IMR-90 (cell line): ENCODE measurements around the gene RMI1. TPM values are rescaled to one million over a fixed set of nuclear protein-coding genes. Genes with fewer than 3 reads are reported as not detected.

Experiments
- ATAC-seq: fragments of 200-7000 bp; cut with Tn5 transposase; 2 replicates; pipeline ENCODE4 v1.9.1; 2020; ENCODE audit warnings: low read depth, mild to moderate bottlenecking, moderate library complexity
- BruUV-seq: library from RNA; stranded (reverse); fragments of 400-500 nt; replicated peaks from 2 replicates; lab custom pipeline; 2021; lab: Mats Ljungman, UMichigan
- CTCF ChIA-PET: fragments of 300-600 bp; formaldehyde crosslinking; extraction: SDS; loops from one replicate; lab custom pipeline; 2021; ENCODE audit warnings: antibody characterized with exemption; lab: Yijun Ruan, JAX
- POLR2A ChIA-PET: fragments of 300-600 bp; sonication (Branson Sonifier 250); formaldehyde crosslinking; loops from one replicate; lab custom pipeline; 2022; ENCODE audit warnings: antibody characterized with exemption; ENCODE audit not compliant: unreplicated experiment; lab: Charles Lee
- DNase-seq: peaks from one replicate; pipeline ENCODE4 v3.0.0; 2013
- H2AFZ ChIP-seq: replicated peaks from 2 replicates; pipeline ENCODE3; 2013; ENCODE audit warnings: low read length, mild to moderate bottlenecking; ENCODE audit not compliant: poor library complexity
- H2AK5ac ChIP-seq: 2 replicates; pipeline ENCODE4 v1.6.1; 2013; ENCODE audit warnings: low read depth, low read length, inconsistent platforms
- H2AK9ac ChIP-seq: replicated peaks from 2 replicates; pipeline ENCODE3; 2013; ENCODE audit warnings: mild to moderate bottlenecking, low read depth, low read length, moderate library complexity; ENCODE audit not compliant: poor library complexity
- H2BK120ac ChIP-seq: 2 replicates; pipeline ENCODE4 v1.6.1; 2013; ENCODE audit warnings: low read depth, low read length, inconsistent platforms
- H2BK15ac ChIP-seq: 3 replicates; pipeline ENCODE4 v1.6.1; 2013; ENCODE audit warnings: low read depth, low read length, inconsistent platforms
- H2BK20ac ChIP-seq: 2 replicates; pipeline ENCODE4 v1.6.1; 2013; ENCODE audit warnings: low read depth, mild to moderate bottlenecking, inconsistent platforms, low read length, moderate library complexity
- H2BK5ac ChIP-seq: 2 replicates; pipeline ENCODE4 v1.6.1; 2013; ENCODE audit warnings: mild to moderate bottlenecking, low read depth, low read length, inconsistent platforms; ENCODE audit not compliant: poor library complexity, severe bottlenecking
- H3K14ac ChIP-seq: replicated peaks from 2 replicates; pipeline ENCODE4 v1.6.1; 2013; ENCODE audit warnings: low read depth, low read length, inconsistent platforms
- H3K18ac ChIP-seq: 2 replicates; pipeline ENCODE4 v1.6.1; 2013; ENCODE audit warnings: low read depth, low read length, control low read depth
- H3K23ac ChIP-seq: 2 replicates; pipeline ENCODE4 v1.6.1; 2013; ENCODE audit warnings: low read depth, low read length, inconsistent platforms
- H3K27ac ChIP-seq: 2 replicates; pipeline ENCODE4 v1.5.1; 2013; ENCODE audit warnings: mild to moderate bottlenecking, control low read depth, low read length; ENCODE audit not compliant: insufficient read depth
- H3K27me3 ChIP-seq: 2 replicates; pipeline ENCODE4 v1.6.1; 2013; ENCODE audit warnings: low read length; ENCODE audit not compliant: control insufficient read depth, insufficient read depth
- H3K36me3 ChIP-seq: 2 replicates; pipeline ENCODE4 v1.6.1; 2013; ENCODE audit warnings: low read length, mixed read lengths; ENCODE audit not compliant: control insufficient read depth, insufficient read depth
- H3K4ac ChIP-seq: 2 replicates; pipeline ENCODE4 v1.6.1; 2013; ENCODE audit warnings: low read depth, low read length, inconsistent platforms
- H3K4me1 ChIP-seq: 2 replicates; pipeline ENCODE4 v1.6.1; 2013; ENCODE audit warnings: low read length, mixed read lengths; ENCODE audit not compliant: control insufficient read depth, insufficient read depth
- H3K4me2 ChIP-seq: 2 replicates; pipeline ENCODE4 v1.6.1; 2013; ENCODE audit warnings: low read depth, mild to moderate bottlenecking, control low read depth, low read length, moderate library complexity
- H3K4me3 ChIP-seq: 2 replicates; pipeline ENCODE4 v1.5.1; 2013; ENCODE audit warnings: low read depth, mild to moderate bottlenecking, control low read depth, low read length, moderate library complexity; ENCODE audit not compliant: insufficient read depth
- H3K56ac ChIP-seq: 2 replicates; pipeline ENCODE4 v1.6.1; 2013; ENCODE audit warnings: low read length, inconsistent platforms; ENCODE audit not compliant: insufficient read depth; ENCODE audit errors: extremely low read depth
- H3K79me1 ChIP-seq, 2 experiments: 2 replicates each; pipeline ENCODE4 v1.6.1; 2013; ENCODE audit warnings: low read length in 2 of 2, inconsistent platforms in 1 of 2, low read depth in 1 of 2
- H3K9ac ChIP-seq: 2 replicates; pipeline ENCODE4 v1.6.1; 2013; ENCODE audit warnings: low read depth, low read length, control low read depth
- H3K9me1 ChIP-seq: 2 replicates; pipeline ENCODE4 v1.6.1; 2013; ENCODE audit warnings: low read length, inconsistent platforms; ENCODE audit not compliant: insufficient read depth
- H3K9me3 ChIP-seq: 2 replicates; pipeline ENCODE4 v1.6.1; 2013; ENCODE audit warnings: low read length; ENCODE audit not compliant: control insufficient read depth, insufficient read depth
- H4K20me1 ChIP-seq: 2 replicates; pipeline ENCODE4 v1.6.1; 2013; ENCODE audit warnings: low read length, inconsistent platforms; ENCODE audit not compliant: insufficient read depth
- H4K5ac ChIP-seq: 2 replicates; pipeline ENCODE4 v1.6.1; 2013; ENCODE audit warnings: mild to moderate bottlenecking, low read depth, low read length, control low read depth
- H4K8ac ChIP-seq, 2 experiments: 2 replicates each; pipeline ENCODE4 v1.6.1; 2013; ENCODE audit warnings: low read depth in 2 of 2, low read length in 2 of 2, control low read depth in 1 of 2, inconsistent platforms in 1 of 2
- H4K91ac ChIP-seq: 2 replicates; pipeline ENCODE4 v1.6.1; 2013; ENCODE audit warnings: low read depth, low read length, inconsistent platforms; ENCODE audit not compliant: insufficient read depth
- BHLHE40 ChIP-seq: fragments of 150-350 bp; IDR thresholded peaks from 2 replicates; pipeline ENCODE4 v1.6.1; 2016; ENCODE audit warnings: mild to moderate bottlenecking, low read depth, low read length
- CEBPB ChIP-seq: IDR thresholded peaks from 2 replicates; pipeline ENCODE4 v1.6.1; 2012; ENCODE audit warnings: low read depth, low read length, improper control_type of control experiment
- CHD1 ChIP-seq: IDR thresholded peaks from 2 replicates; pipeline ENCODE4 v1.6.1; 2012; ENCODE audit warnings: low read depth, low read length, improper control_type of control experiment
- CTCF ChIP-seq: conservative IDR thresholded peaks from 2 replicates; pipeline ENCODE4 v1.5.1; 2012; ENCODE audit warnings: mild to moderate bottlenecking, low read depth, low read length, improper control_type of control experiment
- FOS ChIP-seq: fragments of 150-350 bp; IDR thresholded peaks from 2 replicates; pipeline ENCODE4 v1.6.1; 2016; ENCODE audit warnings: low read depth, low read length
- MAZ ChIP-seq: IDR thresholded peaks from 2 replicates; pipeline ENCODE4 v1.6.1; 2012; ENCODE audit warnings: low read depth, mild to moderate bottlenecking, low read length, improper control_type of control experiment, moderate library complexity, borderline replicate concordance
- NFE2L2 ChIP-seq: fragments of 150-350 bp; IDR thresholded peaks from 2 replicates; pipeline ENCODE4 v1.6.1; 2016; ENCODE audit warnings: low read depth, mild to moderate bottlenecking, low read length
- RFX5 ChIP-seq: IDR thresholded peaks from 2 replicates; pipeline ENCODE4 v1.8.0; 2012; ENCODE audit warnings: low read depth, mild to moderate bottlenecking, low read length, moderate library complexity
- SMC3 ChIP-seq: fragments of 150-350 bp; IDR thresholded peaks from 2 replicates; pipeline ENCODE4 v1.6.1; 2016; ENCODE audit warnings: low read depth, mild to moderate bottlenecking, antibody characterized with exemption, low read length, moderate library complexity
- WGBS, 2 experiments: methylation state at CpG; one replicate each; pipeline versions ENCODE4 v1.1.5 to v1.1.7; 2013; ENCODE audit warnings: missing lambda C conversion rate in 2 of 2; ENCODE audit not compliant: insufficient read length in 1 of 2; ENCODE audit errors: extremely low coverage in 2 of 2; 5-methylcytosine and 5-hydroxymethylcytosine counted together
- dilution Hi-C: fragments of 300-500 bp; cut with HindIII; formaldehyde crosslinking; loops from one replicate; pipeline ENCODE4 v1.14.3; 2018; ENCODE audit warnings: low sequenced_read_pairs; ENCODE audit not compliant: unreplicated experiment
- in situ Hi-C: fragments of 300-500 bp; cut with MboI; formaldehyde crosslinking; loops from 3 replicates; pipeline ENCODE4 v1.14.3; 2019; ENCODE audit warnings: low sequenced_read_pairs, inconsistent platforms, mixed read lengths
- intact Hi-C: fragments of 100-400 bp; cut with micrococcal nuclease; formaldehyde crosslinking; loops from 2 replicates; pipeline ENCODE4 v1.10.0; 2022
- polyA plus RNA-seq, 3 experiments: library from polyadenylated mRNA; depleted of rRNA; stranded (reverse); fragments of >200 nt; gene quantifications; 2 replicates each; pipeline ENCODE4 v1.2.3, GENCODE V29; 2012; ENCODE audit warnings: low replicate concordance in 1 of 3
- total RNA-seq: library from RNA; depleted of rRNA; stranded (reverse); fragments of >200 nt; gene quantifications from 2 replicates; pipeline ENCODE4 v1.2.3, GENCODE V29; 2012

The RMI1 gene
- total and polyA plus RNA-seq, 2 of the 4 experiments (the other 2 are of a cell fraction) = 4.4 to 6.8 TPM

DNA sequence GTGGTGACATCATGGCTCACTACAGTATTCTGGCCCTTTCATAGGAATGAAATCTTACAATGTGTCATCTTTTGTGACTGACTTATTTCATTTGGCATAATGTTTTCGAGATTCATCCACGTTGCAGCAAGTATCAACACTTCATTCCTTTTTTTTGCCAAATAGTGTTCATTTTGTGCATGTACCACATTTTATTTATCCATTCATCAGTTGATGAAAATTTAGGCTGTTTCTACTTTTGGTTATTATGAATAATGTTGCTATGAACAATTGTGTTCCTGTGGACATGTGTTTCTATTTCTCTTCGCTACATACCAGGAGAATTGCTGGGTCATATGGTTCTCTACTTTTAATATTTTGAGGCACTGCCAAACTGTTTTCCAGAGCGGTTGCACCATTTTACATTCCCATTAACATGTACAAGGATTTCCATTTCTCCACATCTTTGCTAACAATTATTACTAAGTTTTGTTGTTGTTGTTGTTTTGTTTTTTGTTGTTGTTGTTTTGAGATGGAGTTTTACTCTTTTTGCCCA, 43.5 kb downstream of the RMI1 start:
- Histone ChIP-seq H3K14ac (no peak overlapping the region), H3K18ac (no peak overlapping the region), H3K27me3 (no peaks in the 10 kb centered on the region), H3K9me3 (no peaks in the 10 kb centered on the region), H3K4me1 (no peaks in the 10 kb centered on the region), H3K79me1 (no peaks in the 10 kb centered on the region), H3K36me3 (no peaks in the 10 kb centered on the region), H3K4me3 (no peak overlapping the region), H3K9me1 (no peaks in the 10 kb centered on the region), H3K4ac (no peak overlapping the region), H2BK20ac (no peak overlapping the region), H4K8ac (no peak overlapping the region), H3K23ac (no peak overlapping the region), H3K9ac (no peak overlapping the region), H2BK120ac (no peak overlapping the region), H2BK5ac (no peak overlapping the region), H4K20me1 (no peaks in the 10 kb centered on the region), H4K5ac (no peak overlapping the region), H4K91ac (no peak overlapping the region), H2BK15ac (no peak overlapping the region), H3K56ac (no peak overlapping the region), H3K27ac (no peak overlapping the region), H2AFZ (no peak overlapping the region), H2AK5ac (no peak overlapping the region), H3K4me2 (no peak overlapping the region), H2AK9ac (no peak overlapping the region)
- POLR2A ChIA-PET = no interaction called here
- no peak for TF ChIP-seq MAZ
- no peak for TF ChIP-seq CTCF
- no peak for TF ChIP-seq CEBPB
- TF ChIP-seq RFX5 = no peak
- no peak for TF ChIP-seq BHLHE40
- TF ChIP-seq SMC3 = no peak
- no peak for TF ChIP-seq FOS
- no peak for TF ChIP-seq CHD1
- TF ChIP-seq NFE2L2 = no peak
- WGBS, 2 experiments = no CpG with 5 or more reads among the region's 4 CpGs
- CTCF ChIA-PET = no interaction called here
- no TSS peak for BruUV-seq
- ATAC-seq (no peak), DNase-seq (no peak)
- in situ Hi-C loops = no loop called here
- dilution Hi-C loops = no loop called here
- intact Hi-C loops = no loop called here
